Calu3 (cell line): ENCODE measurements around the gene PLA2G2A. TPM values are rescaled to one million over a fixed set of nuclear protein-coding genes. Genes with fewer than 3 reads are reported as not detected.

Experiments
- BruUV-seq: library from RNA; stranded (reverse); fragments of 400-500 nt; replicated peaks from 2 replicates; lab custom pipeline; 2021; lab: Mats Ljungman, UMichigan
- CTCF ChIA-PET: fragments of 300-600 bp; sonication (Branson Sonifier 250); formaldehyde crosslinking; loops from one replicate; lab custom pipeline; 2022; ENCODE audit warnings: antibody characterized with exemption; lab: Charles Lee
- DNase-seq: peaks from one replicate; pipeline ENCODE4 v3.0.0; 2022
- H3K27ac Mint-ChIP-seq: one replicate; pipeline ENCODE4 v1.8.0; 2022; ENCODE audit warnings: mixed read lengths; ENCODE audit not compliant: unreplicated experiment
- H3K27me3 Mint-ChIP-seq: one replicate; pipeline ENCODE4 v1.8.0; 2022; ENCODE audit warnings: mixed read lengths; ENCODE audit not compliant: unreplicated experiment
- H3K36me3 Mint-ChIP-seq: one replicate; pipeline ENCODE4 v1.8.0; 2022; ENCODE audit warnings: mild to moderate bottlenecking, moderate library complexity, mixed read lengths; ENCODE audit not compliant: insufficient read depth, unreplicated experiment
- H3K4me1 Mint-ChIP-seq: one replicate; pipeline ENCODE4 v1.8.0; 2022; ENCODE audit warnings: mild to moderate bottlenecking, low read depth, mixed read lengths; ENCODE audit not compliant: unreplicated experiment
- H3K4me3 Mint-ChIP-seq: one replicate; pipeline ENCODE4 v1.8.0; 2022; ENCODE audit warnings: mild to moderate bottlenecking, low read depth, moderate library complexity, mixed read lengths; ENCODE audit not compliant: unreplicated experiment
- H3K9me3 Mint-ChIP-seq: one replicate; pipeline ENCODE4 v1.8.0; 2022; ENCODE audit warnings: low read depth, mixed read lengths; ENCODE audit not compliant: unreplicated experiment
- CTCF ChIP-seq: fragments of 200-600 bp; IDR thresholded peaks from one replicate; pipeline ENCODE4 v1.8.0; 2022; ENCODE audit warnings: antibody characterized with exemption; ENCODE audit not compliant: unreplicated experiment
- intact Hi-C: fragments of 100-400 bp; cut with micrococcal nuclease; formaldehyde crosslinking; loops from one replicate; pipeline ENCODE4 v1.10.0; 2022; ENCODE audit not compliant: unreplicated experiment
- total RNA-seq: library from RNA; stranded (reverse); gene quantifications from 2 replicates; pipeline ENCODE4 v1.2.3, GENCODE V29; 2022

Gene PLA2G2A
- total RNA-seq, 1 experiment from 2014 or later = not detected

- no TSS peak for BruUV-seq
- H3K4me1 Mint-ChIP-seq = no peaks in the 10 kb centered on the region
- peaks cover 58% of the 10 kb centered on the region for H3K27me3 Mint-ChIP-seq
These were observed 15.8 kb downstream of the PLA2G2A start for GRCh38 chr1:19963636-19964035.

GRCh38 chr1:19960591-19960990 lies 18.8 kb downstream of the PLA2G2A start:
- intact Hi-C loops = no loop called here
- TF ChIP-seq CTCF = no peak

More at GRCh38 chr1:19963636-19964035, 15.8 kb downstream of the PLA2G2A start:
- DNase-seq = no peak
- Mint-ChIP-seq H3K9me3 (peaks cover 8% of the 10 kb centered on the region), H3K27ac (no peak overlapping the region), H3K4me3 (no peak overlapping the region), H3K36me3 (no peaks in the 10 kb centered on the region)
- TF ChIP-seq CTCF = no peak
- CTCF ChIA-PET = no interaction called here
- intact Hi-C loops = no loop called here

GRCh38 chr1:19957779-19958178 lies 21.6 kb downstream of the PLA2G2A start:
- no peak for TF ChIP-seq CTCF
- no peak for DNase-seq

More at GRCh38 chr1:19960591-19960990, 18.8 kb downstream of the PLA2G2A start:
- DNase-seq = no peak
- CTCF ChIA-PET = no interaction called here
- Mint-ChIP-seq H3K4me1 (no peaks in the 10 kb centered on the region), H3K36me3 (no peaks in the 10 kb centered on the region), H3K27me3 (peaks cover 58% of the 10 kb centered on the region), H3K9me3 (peaks cover 8% of the 10 kb centered on the region), H3K27ac (no peak overlapping the region), H3K4me3 (no peak overlapping the region)
- BruUV-seq = no TSS peak

GRCh38 chr1:19955534-19956170 lies 23.8 kb downstream of the PLA2G2A start:
- H3K4me3 Mint-ChIP-seq = no peak overlapping the region
- intact Hi-C loops = no loop called here
- TF ChIP-seq CTCF = no peak
- BruUV-seq = no TSS peak
- no peaks in the 10 kb centered on the region for H3K36me3 Mint-ChIP-seq
- H3K9me3 Mint-ChIP-seq = peaks cover 8% of the 10 kb centered on the region
- CTCF ChIA-PET = no interaction called here
- H3K27ac Mint-ChIP-seq = no peak overlapping the region
- H3K4me1 Mint-ChIP-seq = no peaks in the 10 kb centered on the region
- H3K27me3 Mint-ChIP-seq = peaks cover 28% of the 10 kb centered on the region
- no peak for DNase-seq

More at GRCh38 chr1:19957779-19958178, 21.6 kb downstream of the PLA2G2A start:
- Mint-ChIP-seq H3K36me3 (no peaks in the 10 kb centered on the region), H3K9me3 (peaks cover 13% of the 10 kb centered on the region), H3K4me1 (no peaks in the 10 kb centered on the region), H3K27ac (no peak overlapping the region), H3K4me3 (no peak overlapping the region), H3K27me3 (peaks cover 46% of the 10 kb centered on the region)
- intact Hi-C loops = no loop called here
- CTCF ChIA-PET = no interaction called here
- BruUV-seq = no TSS peak
